ENCODE data around the gene DNAH8. TPM values are rescaled to one million over a fixed set of nuclear protein-coding genes. Genes with fewer than 3 reads are reported as not detected.

Gene DNAH8
- total RNA-seq, 1 donor from 2014 or later = 0.05 TPM

DNA sequence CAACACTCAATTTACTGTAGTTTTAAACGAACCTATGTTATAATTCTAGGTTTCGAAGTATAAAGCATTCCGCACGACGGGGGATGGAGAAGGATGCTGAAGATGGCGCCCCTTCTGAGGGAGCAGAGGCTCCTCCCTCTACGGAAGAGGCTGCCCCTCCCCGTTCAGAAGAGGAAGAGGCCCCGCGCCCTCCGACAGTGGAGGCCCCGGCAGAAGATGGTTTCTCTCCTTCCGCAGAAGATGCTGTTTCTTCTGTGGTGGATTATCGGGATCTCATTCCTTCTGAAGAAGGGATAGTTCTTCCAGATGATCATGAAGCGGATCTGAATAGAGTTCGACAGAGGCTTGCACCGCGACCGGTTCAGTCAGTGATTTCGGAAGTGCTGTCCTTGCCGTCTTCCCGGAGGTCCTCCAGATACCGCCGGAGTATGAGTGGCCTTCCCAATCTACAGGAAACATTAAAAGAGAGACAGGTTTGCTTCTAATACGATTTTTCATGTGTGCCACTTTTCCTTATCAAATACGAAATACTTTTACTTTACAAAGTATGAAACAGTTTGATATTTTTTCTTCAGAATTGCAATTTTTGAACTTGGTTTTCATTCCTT is 7.7 kb downstream of the DNAH8 start:
- Mint-ChIP-seq H3K9me3 (no peaks in the 10 kb centered on the region), H3K4me1 (peaks cover 9% of the 10 kb centered on the region), H3K27ac (ENCODE audit: unreplicated experiment) (no peak overlapping the region), H3K27me3 (ENCODE audit: low read depth) (peaks cover 3% of the 10 kb centered on the region), H3K4me3 (no peak overlapping the region), H3K36me3 (ENCODE audit: low read depth) (no peaks in the 10 kb centered on the region)
- no peak for TF ChIP-seq CTCF (conservative IDR thresholded peaks at IDR 0.05)
- DNase-seq (ENCODE audit: low read depth, low spot score) = no peak

GRCh38 chr6:38723783-38724182 is 8.7 kb downstream of the DNAH8 start:
- TF ChIP-seq CTCF (conservative IDR thresholded peaks at IDR 0.05) = no peak
- Mint-ChIP-seq H3K4me3 (no peak overlapping the region), H3K4me1 (peaks cover 9% of the 10 kb centered on the region), H3K36me3 (ENCODE audit: low read depth) (no peaks in the 10 kb centered on the region), H3K27me3 (ENCODE audit: low read depth) (peaks cover 2% of the 10 kb centered on the region), H3K27ac (ENCODE audit: unreplicated experiment) (no peak overlapping the region), H3K9me3 (no peaks in the 10 kb centered on the region)
- DNase-seq (ENCODE audit: low read depth, low spot score) = no peak

GRCh38 chr6:38724343-38724742 is 9.2 kb downstream of the DNAH8 start:
- no peak for TF ChIP-seq CTCF (conservative IDR thresholded peaks at IDR 0.05)
- Mint-ChIP-seq H3K4me3 (no peak overlapping the region), H3K27me3 (ENCODE audit: low read depth) (no peaks in the 10 kb centered on the region), H3K27ac (ENCODE audit: unreplicated experiment) (no peak overlapping the region), H3K4me1 (peaks cover 9% of the 10 kb centered on the region), H3K36me3 (ENCODE audit: low read depth) (no peaks in the 10 kb centered on the region), H3K9me3 (no peaks in the 10 kb centered on the region)
- no peak for DNase-seq (ENCODE audit: low read depth, low spot score)

DNA sequence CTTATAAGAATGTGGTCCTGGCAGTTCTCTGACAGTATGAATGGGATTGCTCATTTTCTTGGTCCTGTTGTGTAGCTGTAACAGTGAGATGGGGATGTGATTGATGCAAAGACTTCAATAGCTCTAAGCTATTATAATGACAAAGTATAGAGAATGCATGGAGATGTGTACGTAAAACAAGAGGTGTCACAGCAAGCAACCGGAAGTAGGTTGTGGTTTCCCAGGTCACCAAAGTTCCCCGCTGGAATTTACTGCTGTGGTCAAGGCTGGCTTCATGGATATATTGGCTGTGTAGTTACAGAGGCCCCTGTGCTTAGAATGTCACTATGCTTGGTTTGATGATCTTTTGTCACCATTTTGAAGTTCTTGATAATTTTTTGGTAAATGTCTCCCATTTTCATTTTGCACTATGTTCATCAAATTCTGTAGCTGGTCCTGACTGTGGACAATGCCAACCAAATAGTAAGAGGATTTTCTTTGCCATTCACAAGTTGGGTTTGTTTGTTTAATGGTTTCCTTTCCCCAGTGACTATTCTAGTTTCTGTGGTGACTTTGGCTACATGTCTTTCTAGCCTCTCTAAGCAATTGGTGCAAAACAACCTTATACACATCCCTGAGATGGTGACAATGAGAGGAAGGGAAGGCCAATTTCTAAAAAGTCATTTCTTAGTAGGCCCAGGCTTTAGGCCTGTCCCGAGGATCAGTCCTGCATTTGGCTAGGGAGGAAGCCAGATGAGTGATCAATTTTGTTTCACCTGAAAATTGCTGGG is 10.5 kb downstream of the DNAH8 start:
- H3K4me1 Mint-ChIP-seq = peaks cover 9% of the 10 kb centered on the region
- no peaks in the 10 kb centered on the region for H3K27me3 Mint-ChIP-seq (ENCODE audit: low read depth)
- H3K4me3 Mint-ChIP-seq = no peak overlapping the region
- DNase-seq (ENCODE audit: low read depth, low spot score) = no peak
- no peaks in the 10 kb centered on the region for H3K9me3 Mint-ChIP-seq
- TF ChIP-seq CTCF (conservative IDR thresholded peaks at IDR 0.05) = no peak
- no peaks in the 10 kb centered on the region for H3K36me3 Mint-ChIP-seq (ENCODE audit: low read depth)
- no peak overlapping the region for H3K27ac Mint-ChIP-seq (ENCODE audit: unreplicated experiment)

GRCh38 chr6:38728203-38728602 is 13.1 kb downstream of the DNAH8 start:
- no peak overlapping the region for H3K27ac Mint-ChIP-seq (ENCODE audit: unreplicated experiment)
- H3K9me3 Mint-ChIP-seq = no peaks in the 10 kb centered on the region
- no peaks in the 10 kb centered on the region for H3K36me3 Mint-ChIP-seq (ENCODE audit: low read depth)
- peaks cover 9% of the 10 kb centered on the region for H3K4me1 Mint-ChIP-seq
- DNase-seq (ENCODE audit: low read depth, low spot score) = no peak
- TF ChIP-seq CTCF (conservative IDR thresholded peaks at IDR 0.05) = no peak
- peaks cover under 1% of the 10 kb centered on the region for H3K27me3 Mint-ChIP-seq (ENCODE audit: low read depth)
- no peak overlapping the region for H3K4me3 Mint-ChIP-seq
